ENCODE measurements around the gene ESYT3.

Gene ESYT3

GRCh38 chr3:138434276-138434874 lies at the start of gene ESYT3:
Gene ESYT3, plus strand, starts transcription at chr3:138434616. Its CDS starts 183 bp downstream, at chr3:138434799.
- no peak for DNase-seq (ENCODE audit: low read depth in 2 of 2)

GRCh38 chr3:138384976-138385375 lies 49.4 kb upstream of the ESYT3 start:
- DNase-seq (ENCODE audit: low read depth in 2 of 2), result no peak

GRCh38 chr3:138389144-138389601 lies 45.2 kb upstream of the ESYT3 start:
- DNase-seq (ENCODE audit: low read depth in 2 of 2), result no peak

- no peak for DNase-seq (ENCODE audit: low read depth in 2 of 2)
Observed at GRCh38 chr3:138389841-138390581, 44.4 kb upstream of the ESYT3 start.

GRCh38 chr3:138390582-138390932 lies 43.9 kb upstream of the ESYT3 start:
- no peak for DNase-seq (ENCODE audit: low read depth in 2 of 2)

GRCh38 chr3:138394156-138394555 lies 40.3 kb upstream of the ESYT3 start:
- DNase-seq (ENCODE audit: low read depth in 2 of 2), result no peak

- no peak for DNase-seq (ENCODE audit: low read depth in 2 of 2)
Observed at GRCh38 chr3:138394686-138395085, 39.7 kb upstream of the ESYT3 start.

- no peak for DNase-seq (ENCODE audit: low read depth in 2 of 2)
Observed at GRCh38 chr3:138395865-138396751, 38.3 kb upstream of the ESYT3 start.

GRCh38 chr3:138396752-138397410 lies 37.5 kb upstream of the ESYT3 start:
- no peak for DNase-seq (ENCODE audit: low read depth in 2 of 2)

GRCh38 chr3:138397983-138398382 lies 36.4 kb upstream of the ESYT3 start:
- no peak for DNase-seq (ENCODE audit: low read depth in 2 of 2)

- DNase-seq (ENCODE audit: low read depth in 2 of 2), result no peak
Observed at GRCh38 chr3:138398791-138399575, 35.4 kb upstream of the ESYT3 start.

GRCh38 chr3:138399766-138400165 lies 34.6 kb upstream of the ESYT3 start:
- no peak for DNase-seq (ENCODE audit: low read depth in 2 of 2)

- DNase-seq (ENCODE audit: low read depth in 2 of 2), result no peak
Observed at GRCh38 chr3:138400651-138401070, 33.8 kb upstream of the ESYT3 start.

- DNase-seq (ENCODE audit: low read depth in 2 of 2), result no peak
Observed at GRCh38 chr3:138401834-138402233, 32.6 kb upstream of the ESYT3 start.

- DNase-seq (ENCODE audit: low read depth in 2 of 2), result no peak
Observed at GRCh38 chr3:138404121-138404520, 30.3 kb upstream of the ESYT3 start.

- no peak for DNase-seq (ENCODE audit: low read depth in 2 of 2)
Observed at GRCh38 chr3:138405001-138405400, 29.4 kb upstream of the ESYT3 start.

- DNase-seq (ENCODE audit: low read depth in 2 of 2), result no peak
Observed at GRCh38 chr3:138405486-138405885, 28.9 kb upstream of the ESYT3 start.

- no peak for DNase-seq (ENCODE audit: low read depth in 2 of 2)
Observed at GRCh38 chr3:138406606-138407005, 27.8 kb upstream of the ESYT3 start.

GRCh38 chr3:138407236-138407907 lies 27.0 kb upstream of the ESYT3 start:
- no peak for DNase-seq (ENCODE audit: low read depth in 2 of 2)

GRCh38 chr3:138408751-138409570 lies 25.5 kb upstream of the ESYT3 start:
- DNase-seq (ENCODE audit: low read depth in 2 of 2), result no peak

All from activated CD8-positive, alpha-beta memory T cell treated with anti-CD3 and anti-CD28 coated beads for 4 hours (primary cell).